HG02763 (cell line): ENCODE results near the gene FOLR2.

Source experiments
- ATAC-seq: cut with Tn5 transposase; IDR thresholded peaks from one replicate; pipeline ENCODE4 v1.9.1; 2021; ENCODE audit warnings: mild to moderate bottlenecking, moderate library complexity; ENCODE audit not compliant: unreplicated experiment

Gene FOLR2

DNA sequence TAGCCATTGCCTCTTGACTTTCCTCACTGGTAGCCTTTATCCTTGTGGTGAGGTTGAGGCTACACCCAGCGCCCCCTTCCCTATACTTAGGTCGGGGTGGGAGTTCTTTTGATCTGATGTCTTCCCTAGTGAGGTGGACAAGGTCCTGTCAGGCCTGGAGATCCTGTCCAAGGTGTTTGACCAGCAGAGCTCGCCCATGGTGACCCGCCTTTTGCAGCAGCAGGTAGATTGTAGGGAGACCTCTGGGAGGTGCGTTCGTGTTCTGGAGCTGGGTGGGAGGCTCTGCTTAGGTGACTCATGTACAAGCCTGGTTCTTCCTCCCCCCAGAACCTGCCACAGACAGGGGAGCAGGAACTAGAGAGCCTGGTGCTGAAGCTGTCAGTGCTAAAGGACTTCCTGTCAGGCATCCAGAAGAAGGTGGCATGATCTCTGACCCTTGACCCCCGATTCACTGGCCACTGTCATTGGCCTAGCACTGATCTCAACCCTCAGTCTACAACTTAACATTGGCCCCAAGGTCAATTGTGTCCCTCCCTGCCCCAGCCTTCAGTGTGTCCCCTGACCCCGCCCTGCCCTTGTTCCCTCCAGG lies 12.8 kb downstream of the FOLR2 start:
- no peak for ATAC-seq

- no peak for ATAC-seq
Observed at GRCh38 chr11:72229925-72230763, 13.6 kb downstream of the FOLR2 start.

- ATAC-seq = no peak
Observed at GRCh38 chr11:72230764-72231365, 14.3 kb downstream of the FOLR2 start.

- ATAC-seq = no peak
Observed at GRCh38 chr11:72231396-72232259, 15.0 kb downstream of the FOLR2 start.

- no peak for ATAC-seq
Observed at GRCh38 chr11:72232260-72233055, 15.9 kb downstream of the FOLR2 start.

- ATAC-seq = no peak
Observed at GRCh38 chr11:72233056-72233772, 16.6 kb downstream of the FOLR2 start.

- ATAC-seq = no peak
Observed at GRCh38 chr11:72233773-72234513, 17.3 kb downstream of the FOLR2 start.

DNA sequence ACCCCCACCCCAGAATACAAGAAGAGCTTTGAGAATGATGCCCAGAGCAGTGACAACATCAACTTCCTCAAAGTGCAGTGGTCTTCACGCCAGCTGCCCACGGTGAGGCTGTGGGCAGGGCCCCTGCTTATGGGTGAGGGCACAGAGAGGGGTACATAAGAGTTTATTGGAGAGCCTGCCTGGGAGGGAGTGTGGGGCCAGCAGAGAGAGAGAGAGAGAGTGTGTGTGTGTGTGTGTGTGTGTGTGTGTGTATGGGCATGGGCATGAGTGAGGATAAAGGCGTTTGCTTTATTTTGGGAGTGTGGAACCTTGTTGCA lies 17.9 kb downstream of the FOLR2 start:
- ATAC-seq = no peak

- no peak for ATAC-seq
Observed at GRCh38 chr11:72234920-72235319, 18.3 kb downstream of the FOLR2 start.

DNA sequence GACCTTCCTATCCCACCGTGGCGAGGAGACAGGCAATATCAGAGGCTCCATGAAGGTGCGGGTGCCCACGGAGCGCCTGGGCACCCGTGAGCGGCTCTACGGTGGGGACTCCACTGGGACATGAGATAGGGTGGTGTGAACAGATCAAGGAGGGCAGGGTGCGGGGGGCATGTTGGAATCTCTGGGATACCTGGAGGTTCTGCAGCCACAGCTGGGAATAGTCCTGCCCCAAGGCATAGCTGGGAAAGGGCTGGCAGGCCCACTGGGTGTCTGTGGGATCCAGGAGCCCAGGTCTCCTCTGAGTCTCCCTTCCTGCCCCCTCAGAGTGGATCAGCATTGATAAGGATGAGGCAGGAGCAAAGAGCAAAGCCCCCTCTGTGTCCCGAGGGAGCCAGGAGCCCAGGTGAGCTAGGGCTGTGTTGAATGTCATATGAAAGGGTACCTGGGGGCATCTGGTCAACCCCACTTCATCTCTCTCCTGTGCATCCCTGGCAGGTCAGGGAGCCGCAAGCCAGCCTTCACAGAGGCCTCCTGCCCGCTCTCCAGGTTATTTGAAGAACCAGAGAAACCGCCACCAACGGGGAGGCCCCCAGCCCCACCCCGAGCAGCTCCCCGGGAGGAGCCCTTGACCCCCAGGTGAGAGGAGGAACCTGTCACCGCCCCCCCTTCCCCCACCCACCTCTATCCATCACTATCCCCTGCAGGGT lies 18.9 kb downstream of the FOLR2 start:
- no peak for ATAC-seq

DNA sequence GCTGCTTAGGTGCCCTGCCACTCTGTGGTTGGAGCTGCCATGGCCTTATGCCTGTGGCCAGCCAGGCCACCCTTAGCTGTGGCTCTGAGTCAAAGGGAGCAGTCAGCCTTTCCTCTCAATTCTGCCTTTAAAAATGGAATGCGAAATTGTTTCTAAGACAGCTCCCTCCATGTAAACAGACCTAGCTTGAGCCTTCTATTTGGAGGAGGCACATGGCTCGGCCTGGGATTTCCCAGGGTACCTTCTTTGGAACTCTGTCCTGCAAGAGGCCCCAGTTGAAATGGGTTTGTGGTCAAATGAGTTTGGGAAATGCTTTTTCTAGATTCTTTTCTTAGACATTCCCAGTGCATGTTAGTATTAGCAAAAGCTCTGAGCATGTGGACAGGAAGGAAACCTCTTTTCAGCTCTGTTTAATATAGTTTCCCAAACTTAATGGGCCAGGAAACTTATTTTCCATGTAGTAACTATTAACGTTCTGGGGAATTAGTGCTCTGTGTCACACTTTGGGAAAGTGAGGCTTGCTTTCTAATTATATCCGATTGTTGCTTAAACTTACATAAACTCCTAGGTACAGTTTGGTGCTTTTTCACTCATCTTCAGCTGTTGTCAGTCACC lies 19.6 kb downstream of the FOLR2 start:
- ATAC-seq = no peak

- ATAC-seq = no peak
Observed at GRCh38 chr11:72236774-72237111, 20.1 kb downstream of the FOLR2 start.

GRCh38 chr11:72237112-72237931 lies 20.7 kb downstream of the FOLR2 start:
- no peak for ATAC-seq

- no peak for ATAC-seq
Observed at GRCh38 chr11:72238040-72238450, 21.5 kb downstream of the FOLR2 start.

- no peak for ATAC-seq
Observed at GRCh38 chr11:72238492-72239312, 22.1 kb downstream of the FOLR2 start.

- no peak for ATAC-seq
Observed at GRCh38 chr11:72239313-72239848, 22.8 kb downstream of the FOLR2 start.
